Fibroblast of pulmonary artery (primary cell): ENCODE data around the gene INPP4B.
"Not testable (repeated sequence)": the region's sequence is repeated elsewhere in the genome, so short reads cannot be mapped to it uniquely, and the experiment has no call there.

Experiments
- DNase-seq: peaks from one replicate; pipeline ENCODE4 v3.0.0-alpha.2; 2010; ENCODE audit warnings: low read depth
- H3K4me3 ChIP-seq: replicated peaks from 2 replicates; pipeline ENCODE4 v1.5.1; 2011; ENCODE audit warnings: low read depth, mild to moderate bottlenecking, control low read depth, low read length, moderate library complexity
- CTCF ChIP-seq: IDR thresholded peaks from 2 replicates; pipeline ENCODE4 v1.5.1; 2011; ENCODE audit warnings: mild to moderate bottlenecking, control low read depth, low read length, inconsistent platforms; ENCODE audit errors: missing control alignments

Gene INPP4B

GRCh38 chr4:142509881-142510280 lies 336.2 kb downstream of the INPP4B start:
- TF ChIP-seq CTCF: no peak
- DNase-seq: no peak
- no peak overlapping the region for H3K4me3 ChIP-seq

- not testable (repeated sequence) for DNase-seq, H3K4me3 ChIP-seq
Measured at GRCh38 chr4:142509381-142509780, 336.7 kb downstream of the INPP4B start.

GRCh38 chr4:142500966-142501365 lies 345.1 kb downstream of the INPP4B start:
- no peak overlapping the region for H3K4me3 ChIP-seq
- DNase-seq: no peak
- TF ChIP-seq CTCF: no peak

GRCh38 chr4:142497606-142498005 lies 348.5 kb downstream of the INPP4B start:
- DNase-seq: peak; percentile 10
- no peak for TF ChIP-seq CTCF
- H3K4me3 ChIP-seq: no peak overlapping the region

GRCh38 chr4:142493255-142494110 lies 352.6 kb downstream of the INPP4B start:
- no peak for TF ChIP-seq CTCF
- no peak overlapping the region for H3K4me3 ChIP-seq
- no peak for DNase-seq

GRCh38 chr4:142485452-142485851 lies 360.6 kb downstream of the INPP4B start:
- no peak overlapping the region for H3K4me3 ChIP-seq
- no peak for TF ChIP-seq CTCF
- no peak for DNase-seq

GRCh38 chr4:142480244-142480643 lies 365.9 kb downstream of the INPP4B start:
- peak; percentile 23 for DNase-seq
- TF ChIP-seq CTCF: no peak
- H3K4me3 ChIP-seq: no peak overlapping the region
